Measurements from ENCODE around the gene CD99L2. TPM values are rescaled to one million over a fixed set of nuclear protein-coding genes. Genes with fewer than 3 reads are reported as not detected.

CD99L2 gene
- total RNA-seq, 4 donors from 2014 or later: 11.9 to 32.2 (median 23.9) TPM

DNA sequence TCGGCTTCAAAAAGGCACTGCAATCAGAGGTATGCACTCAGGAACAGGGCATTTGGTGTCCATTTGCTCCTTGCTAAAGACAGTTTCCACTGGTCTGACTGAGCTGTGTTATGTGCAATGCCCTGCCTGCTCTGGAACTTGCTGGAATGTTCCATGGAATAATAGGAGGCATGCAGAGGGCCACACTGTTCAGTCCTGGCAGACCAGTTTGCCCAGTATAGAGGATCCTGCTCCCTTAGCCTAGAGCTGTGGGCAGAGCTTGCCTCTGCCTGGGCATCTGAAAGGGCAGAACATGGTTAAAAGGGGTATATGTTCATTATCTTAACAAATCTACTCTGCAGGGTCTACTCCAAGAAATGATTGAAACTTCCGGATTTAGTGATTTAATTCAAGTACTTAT, 27.8 kb upstream of the CD99L2 start:
- DNase-seq: no peak
- no peak overlapping the region for H3K27ac ChIP-seq
- TF ChIP-seq CTCF (IDR thresholded peaks at IDR 0.05) (no peak), POLR2A (IDR thresholded peaks at IDR 0.05) (no peak)

GRCh38 chrX:150919401-150919800, 20.9 kb upstream of the CD99L2 start:
- Histone ChIP-seq H3K9me3 (no peaks in the 10 kb centered on the region), H3K36me3 (no peaks in the 10 kb centered on the region), H3K4me1 (no peaks in the 10 kb centered on the region), H3K27ac (no peak overlapping the region), H3K4me3 (no peak overlapping the region), H3K27me3 (no peaks in the 10 kb centered on the region)
- DNase-seq: no peak
- TF ChIP-seq CTCF (IDR thresholded peaks at IDR 0.05): no peak
- TF ChIP-seq POLR2A (IDR thresholded peaks at IDR 0.05): no peak

More for the DNA sequence above, 27.8 kb upstream of the CD99L2 start:
- H3K9me3 ChIP-seq: no peaks in the 10 kb centered on the region
- H3K27me3 ChIP-seq: no peaks in the 10 kb centered on the region
- H3K4me3 ChIP-seq: no peak overlapping the region
- no peaks in the 10 kb centered on the region for H3K4me1 ChIP-seq
- no peaks in the 10 kb centered on the region for H3K36me3 ChIP-seq

DNA sequence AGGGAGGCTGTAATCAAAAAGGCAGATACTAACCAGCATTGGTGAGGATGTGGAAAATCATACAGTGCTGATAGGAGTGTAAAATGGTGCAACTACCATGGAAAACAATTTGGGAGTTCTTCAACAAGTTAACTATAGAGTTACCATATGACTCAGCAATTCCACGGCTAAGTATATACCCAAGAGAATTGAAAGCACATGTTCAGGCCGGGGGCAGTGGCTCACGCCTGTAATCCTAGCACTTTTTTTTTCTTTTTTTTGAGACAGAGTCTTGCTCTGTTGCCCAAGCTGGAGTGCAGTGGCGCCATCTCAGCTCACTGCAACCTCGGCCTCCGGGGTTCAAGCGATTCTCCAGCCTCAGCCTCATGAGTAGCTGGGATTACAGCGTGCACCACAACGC, 15.0 kb upstream of the CD99L2 start:
- H3K27me3 ChIP-seq: no peaks in the 10 kb centered on the region
- H3K36me3 ChIP-seq: no peaks in the 10 kb centered on the region
- H3K4me3 ChIP-seq: no peak overlapping the region
- no peak overlapping the region for H3K27ac ChIP-seq
- no peak for TF ChIP-seq CTCF (IDR thresholded peaks at IDR 0.05)
- TF ChIP-seq POLR2A (IDR thresholded peaks at IDR 0.05): no peak
- no peak for DNase-seq
- H3K4me1 ChIP-seq: no peaks in the 10 kb centered on the region
- no peaks in the 10 kb centered on the region for H3K9me3 ChIP-seq

GRCh38 chrX:150907474-150907873, 9.0 kb upstream of the CD99L2 start:
- Histone ChIP-seq H3K4me1 (no peaks in the 10 kb centered on the region), H3K27ac (no peak overlapping the region), H3K27me3 (no peaks in the 10 kb centered on the region), H3K4me3 (no peak overlapping the region), H3K36me3 (no peaks in the 10 kb centered on the region), H3K9me3 (no peaks in the 10 kb centered on the region)
- no peak for TF ChIP-seq CTCF (IDR thresholded peaks at IDR 0.05)
- TF ChIP-seq POLR2A (IDR thresholded peaks at IDR 0.05): no peak
- no peak for DNase-seq

DNA sequence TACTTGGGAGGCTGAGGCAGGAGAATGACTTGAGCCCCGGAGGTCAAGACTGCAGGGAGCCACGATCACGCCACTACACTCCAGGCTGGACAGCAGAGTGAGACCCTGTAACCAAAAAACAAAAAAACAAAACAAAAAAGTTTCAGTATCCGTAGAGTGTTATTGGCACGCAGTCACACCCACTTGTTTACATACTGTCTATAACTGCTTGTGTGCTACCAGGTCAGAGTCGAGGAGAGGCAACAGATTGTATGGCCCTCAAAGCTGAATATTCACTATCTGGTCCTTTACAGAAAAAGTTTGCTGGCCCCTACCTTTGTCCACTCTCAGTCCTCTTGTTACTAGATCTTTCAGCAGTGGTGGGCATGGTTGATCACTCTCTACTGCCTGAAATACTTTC, 8.2 kb upstream of the CD99L2 start:
- Histone ChIP-seq H3K4me3 (no peak overlapping the region), H3K36me3 (no peaks in the 10 kb centered on the region)
- no peak for TF ChIP-seq CTCF (IDR thresholded peaks at IDR 0.05)
- TF ChIP-seq POLR2A (IDR thresholded peaks at IDR 0.05): no peak

DNA sequence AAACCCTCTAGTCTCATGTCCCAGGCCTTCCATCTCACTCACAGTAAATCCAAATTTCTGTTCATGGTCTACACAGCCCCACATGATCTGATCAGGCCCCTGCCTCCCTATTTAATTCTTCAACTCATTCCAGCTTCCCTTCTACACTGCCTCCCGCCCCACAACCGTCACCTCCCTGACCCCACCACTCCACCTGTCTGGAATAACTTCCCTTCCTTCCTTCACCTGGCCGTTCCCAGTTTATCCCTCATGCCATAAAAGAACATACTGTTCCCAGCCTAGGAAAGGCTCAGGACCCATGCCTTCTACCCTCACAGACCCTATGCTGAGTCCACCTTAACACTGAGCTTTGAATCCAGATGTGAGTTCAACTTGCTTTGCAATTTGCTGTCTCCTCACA, 6.8 kb upstream of the CD99L2 start:
- H3K36me3 ChIP-seq: no peaks in the 10 kb centered on the region
- H3K27me3 ChIP-seq: no peaks in the 10 kb centered on the region
- H3K9me3 ChIP-seq: no peaks in the 10 kb centered on the region
- H3K4me3 ChIP-seq: no peak overlapping the region
- H3K27ac ChIP-seq: no peak overlapping the region
- no peak for DNase-seq
- no peak for TF ChIP-seq CTCF (IDR thresholded peaks at IDR 0.05)
- no peak for TF ChIP-seq POLR2A (IDR thresholded peaks at IDR 0.05)
- H3K4me1 ChIP-seq: no peaks in the 10 kb centered on the region

More for the DNA sequence above, 8.2 kb upstream of the CD99L2 start:
- Histone ChIP-seq H3K27me3 (no peaks in the 10 kb centered on the region), H3K9me3 (no peaks in the 10 kb centered on the region), H3K4me1 (no peaks in the 10 kb centered on the region), H3K27ac (no peak overlapping the region)
- DNase-seq: no peak
